Measurements from ENCODE around the gene SLC38A2.

Gene SLC38A2

GRCh38 chr12:46372544-46373300 lies at the start of gene SLC38A2:
TSS of gene SLC38A2 (minus strand) at chr12:46372773. CDS start at chr12:46371293, 1,480 bp downstream.
- TF ChIP-seq POLR2A (IDR thresholded peaks at IDR 0.05; ENCODE audit: low read length) = peak; percentile 95
- TF ChIP-seq GATA1 (IDR thresholded peaks at IDR 0.05; ENCODE audit: low read depth, low read length) = no peak
- peak; percentile 94 to 97 for DNase-seq

GRCh38 chr12:46419675-46420074 lies 47.1 kb upstream of the SLC38A2 start:
- no peak for TF ChIP-seq POLR2A (IDR thresholded peaks at IDR 0.05; ENCODE audit: low read length)
- TF ChIP-seq GATA1 (IDR thresholded peaks at IDR 0.05; ENCODE audit: low read depth, low read length) = no peak
- no peak for DNase-seq

- DNase-seq = no peak
- TF ChIP-seq GATA1 (IDR thresholded peaks at IDR 0.05; ENCODE audit: low read depth, low read length) = no peak
Measured at GRCh38 chr12:46415552-46415951, 43.0 kb upstream of the SLC38A2 start.

- TF ChIP-seq GATA1 (IDR thresholded peaks at IDR 0.05; ENCODE audit: low read depth, low read length) (no peak), POLR2A (IDR thresholded peaks at IDR 0.05; ENCODE audit: low read length) (no peak)
- no peak for DNase-seq
Measured at GRCh38 chr12:46414591-46415268, 42.2 kb upstream of the SLC38A2 start.

GRCh38 chr12:46413368-46413767 lies 40.8 kb upstream of the SLC38A2 start:
- TF ChIP-seq POLR2A (IDR thresholded peaks at IDR 0.05; ENCODE audit: low read length) (no peak), GATA1 (IDR thresholded peaks at IDR 0.05; ENCODE audit: low read depth, low read length) (no peak)

GRCh38 chr12:46412857-46413256 lies 40.3 kb upstream of the SLC38A2 start:
- no peak for DNase-seq

More at GRCh38 chr12:46413368-46413767, 40.8 kb upstream of the SLC38A2 start:
- DNase-seq = no peak

GRCh38 chr12:46410495-46410894 lies 37.9 kb upstream of the SLC38A2 start:
- DNase-seq = no peak
- TF ChIP-seq POLR2A (IDR thresholded peaks at IDR 0.05; ENCODE audit: low read length) (no peak), GATA1 (IDR thresholded peaks at IDR 0.05; ENCODE audit: low read depth, low read length) (no peak)

More at GRCh38 chr12:46412857-46413256, 40.3 kb upstream of the SLC38A2 start:
- TF ChIP-seq GATA1 (IDR thresholded peaks at IDR 0.05; ENCODE audit: low read depth, low read length) (no peak), POLR2A (IDR thresholded peaks at IDR 0.05; ENCODE audit: low read length) (no peak)

GRCh38 chr12:46409974-46410373 lies 37.4 kb upstream of the SLC38A2 start:
- TF ChIP-seq POLR2A (IDR thresholded peaks at IDR 0.05; ENCODE audit: low read length) (no peak), GATA1 (IDR thresholded peaks at IDR 0.05; ENCODE audit: low read depth, low read length) (no peak)
- DNase-seq = no peak

GRCh38 chr12:46409342-46409741 lies 36.8 kb upstream of the SLC38A2 start:
- no peak for DNase-seq
- TF ChIP-seq GATA1 (IDR thresholded peaks at IDR 0.05; ENCODE audit: low read depth, low read length) = no peak
- no peak for TF ChIP-seq POLR2A (IDR thresholded peaks at IDR 0.05; ENCODE audit: low read length)

- TF ChIP-seq GATA1 (IDR thresholded peaks at IDR 0.05; ENCODE audit: low read depth, low read length) (no peak), POLR2A (IDR thresholded peaks at IDR 0.05; ENCODE audit: low read length) (no peak)
Measured at GRCh38 chr12:46408441-46408840, 35.9 kb upstream of the SLC38A2 start.

GRCh38 chr12:46407361-46407760 lies 34.8 kb upstream of the SLC38A2 start:
- TF ChIP-seq GATA1 (IDR thresholded peaks at IDR 0.05; ENCODE audit: low read depth, low read length) (no peak), POLR2A (IDR thresholded peaks at IDR 0.05; ENCODE audit: low read length) (no peak)
- DNase-seq = no peak

More at GRCh38 chr12:46408441-46408840, 35.9 kb upstream of the SLC38A2 start:
- DNase-seq = no peak

GRCh38 chr12:46406352-46407027 lies 33.9 kb upstream of the SLC38A2 start:
- TF ChIP-seq GATA1 (IDR thresholded peaks at IDR 0.05; ENCODE audit: low read depth, low read length) (no peak), POLR2A (IDR thresholded peaks at IDR 0.05; ENCODE audit: low read length) (no peak)
- DNase-seq = no peak

- no peak for DNase-seq
- TF ChIP-seq POLR2A (IDR thresholded peaks at IDR 0.05; ENCODE audit: low read length) = no peak
- TF ChIP-seq GATA1 (IDR thresholded peaks at IDR 0.05; ENCODE audit: low read depth, low read length) = no peak
Measured at GRCh38 chr12:46404733-46405132, 32.2 kb upstream of the SLC38A2 start.

GRCh38 chr12:46404225-46404631 lies 31.7 kb upstream of the SLC38A2 start:
- no peak for TF ChIP-seq POLR2A (IDR thresholded peaks at IDR 0.05; ENCODE audit: low read length)
- TF ChIP-seq GATA1 (IDR thresholded peaks at IDR 0.05; ENCODE audit: low read depth, low read length) = no peak
- DNase-seq = no peak
